Liver (tissue), 3 donors: Measurements from ENCODE around the gene TACC2.

ENCODE experiments used
- CTCF ChIP-seq: fragments of 150-350 bp; IDR thresholded peaks from 2 replicates; pipeline ENCODE4 v1.5.1; 2017; ENCODE audit warnings: improper control_type of control experiment, low read depth, low read length; ENCODE audit not compliant: missing input control
- EGR1 ChIP-seq, 2 donors: IDR thresholded peaks; 2 replicates each; pipeline ENCODE4 v1.6.1; 2016 to 2018; ENCODE audit warnings: antibody characterized with exemption in 2 of 2, low read depth in 2 of 2
- TAF1 ChIP-seq: conservative IDR thresholded peaks from 2 replicates; pipeline ENCODE4 v1.6.1; 2016; ENCODE audit warnings: antibody characterized with exemption, mild to moderate bottlenecking
- ZBTB33 ChIP-seq: IDR thresholded peaks from 2 replicates; pipeline ENCODE4 v1.6.1; 2016; ENCODE audit warnings: antibody characterized with exemption
- donor health status: healthy.
- donor health status: healthy.

GRCh38 chr10:121974019-121974534, 14.9 kb upstream of the TACC2 start:
- TF ChIP-seq CTCF (no peak), TAF1 (no peak), EGR1 (IDR thresholded peaks at IDR 0.05; ENCODE audit: low read depth in 2 of 2) (no peak), ZBTB33 (no peak)
